Subcutaneous preadipocyte (primary cell): Measurements from ENCODE around the gene SIPA1L3. TPM values are rescaled to one million over a fixed set of nuclear protein-coding genes. Genes with fewer than 3 reads are reported as not detected.

Experiments used
- small RNA-seq: library from RNA; depleted of rRNA; stranded (forward); fragments of <200 nt; gene quantifications from one replicate; pipeline ENCODE3, GENCODE V24; 2012
- total RNA-seq: library from RNA; depleted of rRNA; stranded (reverse); fragments of >200 nt; gene quantifications from 2 replicates; pipeline ENCODE4 v1.2.3, GENCODE V29; 2012

SIPA1L3 gene, protein sequence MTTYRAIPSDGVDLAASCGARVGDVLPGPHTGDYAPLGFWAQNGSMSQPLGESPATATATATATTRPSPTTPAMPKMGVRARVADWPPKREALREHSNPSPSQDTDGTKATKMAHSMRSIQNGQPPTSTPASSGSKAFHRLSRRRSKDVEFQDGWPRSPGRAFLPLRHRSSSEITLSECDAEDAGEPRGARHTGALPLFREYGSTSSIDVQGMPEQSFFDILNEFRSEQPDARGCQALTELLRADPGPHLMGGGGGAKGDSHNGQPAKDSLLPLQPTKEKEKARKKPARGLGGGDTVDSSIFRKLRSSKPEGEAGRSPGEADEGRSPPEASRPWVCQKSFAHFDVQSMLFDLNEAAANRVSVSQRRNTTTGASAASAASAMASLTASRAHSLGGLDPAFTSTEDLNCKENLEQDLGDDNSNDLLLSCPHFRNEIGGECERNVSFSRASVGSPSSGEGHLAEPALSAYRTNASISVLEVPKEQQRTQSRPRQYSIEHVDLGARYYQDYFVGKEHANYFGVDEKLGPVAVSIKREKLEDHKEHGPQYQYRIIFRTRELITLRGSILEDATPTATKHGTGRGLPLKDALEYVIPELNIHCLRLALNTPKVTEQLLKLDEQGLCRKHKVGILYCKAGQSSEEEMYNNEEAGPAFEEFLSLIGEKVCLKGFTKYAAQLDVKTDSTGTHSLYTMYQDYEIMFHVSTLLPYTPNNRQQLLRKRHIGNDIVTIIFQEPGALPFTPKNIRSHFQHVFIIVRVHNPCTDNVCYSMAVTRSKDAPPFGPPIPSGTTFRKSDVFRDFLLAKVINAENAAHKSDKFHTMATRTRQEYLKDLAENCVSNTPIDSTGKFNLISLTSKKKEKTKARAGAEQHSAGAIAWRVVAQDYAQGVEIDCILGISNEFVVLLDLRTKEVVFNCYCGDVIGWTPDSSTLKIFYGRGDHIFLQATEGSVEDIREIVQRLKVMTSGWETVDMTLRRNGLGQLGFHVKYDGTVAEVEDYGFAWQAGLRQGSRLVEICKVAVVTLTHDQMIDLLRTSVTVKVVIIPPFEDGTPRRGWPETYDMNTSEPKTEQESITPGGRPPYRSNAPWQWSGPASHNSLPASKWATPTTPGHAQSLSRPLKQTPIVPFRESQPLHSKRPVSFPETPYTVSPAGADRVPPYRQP (N-terminal part only)
- total RNA-seq: 25.7 and 64.5 TPM in 2 replicates

DNA sequence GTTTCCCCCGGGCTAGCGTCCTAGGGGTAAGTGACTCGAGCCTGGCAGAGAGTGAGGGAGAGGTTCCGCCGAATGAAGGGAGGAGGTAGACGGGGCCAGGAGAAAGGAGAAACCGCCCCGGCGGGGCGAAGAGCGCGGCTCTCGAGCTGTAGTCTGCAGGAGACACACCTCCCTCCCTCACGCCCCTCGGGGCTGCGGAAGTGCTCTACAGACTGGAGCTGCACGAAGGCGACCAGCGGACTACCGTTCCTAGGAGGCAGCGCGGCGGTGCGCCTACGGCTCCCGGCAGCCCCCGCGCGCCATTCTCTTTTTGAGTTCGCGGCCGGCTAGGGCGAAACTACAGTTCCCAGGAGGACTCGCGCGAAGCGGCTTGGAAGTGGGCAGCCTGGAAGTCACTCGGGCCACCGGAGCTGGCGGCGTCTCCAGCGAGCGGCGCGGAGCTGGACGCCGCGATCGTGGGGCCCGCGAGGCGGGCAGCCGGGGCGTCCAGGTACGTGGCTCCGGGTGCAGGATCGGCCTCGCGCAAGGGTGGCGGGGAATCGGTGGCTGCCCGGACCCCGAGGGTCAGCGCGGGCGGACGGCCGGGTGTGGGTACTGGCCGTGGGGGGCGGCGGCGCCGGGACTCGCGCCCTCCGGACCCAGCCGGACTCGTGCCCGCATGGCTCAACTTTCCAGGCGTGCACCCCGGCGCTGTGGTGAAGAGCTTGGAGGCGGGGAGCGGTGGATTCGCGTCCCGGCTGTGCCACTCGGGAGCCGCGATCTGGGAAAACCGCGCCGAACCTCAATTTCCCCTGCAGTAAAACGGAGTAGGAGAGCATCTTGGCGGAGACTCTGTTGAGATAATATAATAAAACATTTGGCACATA lies at the start of gene SIPA1L3:
Gene SIPA1L3 (plus strand): TSS at position 340 of the 866 bp plus-strand sequence. CDS start 174,358 bp downstream, outside the sequence.

DNA sequence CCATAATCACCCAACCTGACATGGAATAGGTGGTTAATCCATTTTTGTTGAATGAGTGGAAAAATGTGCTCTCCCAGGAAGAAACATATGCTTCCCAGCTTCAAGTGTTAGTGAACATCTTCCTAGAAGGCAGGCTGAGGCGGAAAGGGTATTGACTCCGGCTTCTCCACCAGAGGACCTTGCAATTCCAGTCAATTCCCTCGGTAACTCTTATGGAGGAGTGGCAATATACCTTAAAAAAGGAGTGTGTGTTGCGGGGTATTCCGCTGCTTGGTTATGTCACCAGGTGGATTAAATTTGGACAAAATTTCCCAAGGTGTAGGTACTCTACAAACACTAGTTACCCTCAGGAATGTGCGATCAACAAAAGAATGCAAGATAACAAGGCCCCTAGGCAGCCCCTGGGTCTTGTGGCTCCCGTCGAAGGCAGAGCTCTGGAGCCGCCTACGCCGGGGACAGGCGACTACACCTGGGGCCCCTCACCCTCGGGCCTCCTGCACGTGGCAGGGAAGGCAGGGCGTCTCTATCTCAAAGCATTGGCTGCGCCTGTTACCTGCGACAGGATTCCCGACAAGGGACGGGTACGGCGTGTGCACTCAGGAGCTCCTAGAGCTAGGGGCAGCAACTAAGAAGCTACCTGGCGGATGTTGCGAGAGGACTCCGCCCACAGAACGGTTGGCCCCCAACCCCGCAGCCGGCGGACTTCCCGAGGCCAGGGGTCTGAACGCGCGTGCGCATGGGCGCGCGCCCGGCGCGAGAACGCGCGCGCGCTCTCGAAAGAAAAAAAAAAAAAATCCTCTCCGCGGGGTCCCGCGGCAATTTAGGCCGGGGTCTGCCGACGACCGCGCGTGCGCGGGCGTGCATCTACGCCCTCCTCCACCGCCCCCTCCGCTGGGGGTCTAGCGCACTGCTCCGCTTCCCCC lies 801 bp upstream of the SIPA1L3 start, which contains the start of gene WDR87:
Gene WDR87 (minus strand): TSS at position 649 of the 923 bp plus-strand sequence. CDS start 8,355 bp downstream, outside the sequence.

DNA sequence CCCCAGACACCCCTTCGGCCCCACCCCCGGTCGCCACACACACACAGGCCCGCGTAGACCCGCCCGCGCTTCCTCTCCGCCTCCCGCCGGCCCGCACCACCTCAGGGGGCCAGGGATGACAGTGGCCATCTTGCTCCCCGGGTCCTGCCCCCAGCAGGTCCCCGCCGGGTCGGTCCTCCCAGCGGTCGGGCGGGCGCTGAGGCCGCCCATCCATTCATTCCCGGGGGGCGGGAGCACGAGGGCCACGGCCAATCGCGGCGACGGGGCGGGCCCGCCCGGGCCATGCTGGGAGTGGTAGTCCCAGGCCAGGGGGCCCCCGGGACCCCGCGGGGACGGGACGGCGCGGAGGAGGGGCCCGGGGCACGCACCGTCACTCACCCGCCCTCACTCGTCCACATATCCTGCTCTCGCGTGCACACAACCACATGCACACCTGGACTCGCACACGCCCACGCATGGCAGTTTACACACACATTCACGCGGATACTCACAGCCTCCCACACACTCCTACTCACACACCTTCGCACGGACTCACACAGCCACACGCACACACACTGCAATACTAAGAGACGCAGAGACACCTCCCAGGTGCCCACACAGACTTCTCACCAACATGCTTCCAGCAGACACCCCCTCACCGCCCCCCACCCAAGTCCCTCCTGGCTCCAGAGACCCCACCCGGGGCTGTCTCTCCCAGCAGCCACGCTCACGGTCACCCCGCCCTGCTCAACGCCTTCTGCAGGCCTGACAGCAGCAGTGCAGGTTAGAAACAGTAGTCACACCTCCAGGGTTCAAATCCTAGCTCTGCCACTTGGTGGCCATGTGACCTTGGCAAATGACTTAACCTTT lies 317.2 kb downstream of the SIPA1L3 start, which contains the start of gene DPF1:
Gene DPF1 (minus strand): TSS at position 209 of the 849 bp plus-strand sequence. CDS start 80 bp downstream, at position 129.

Small RNA genes lying within 50 kb of the gene (small RNA-seq; reads per million reads assigned to genes)
- not detected for gene RN7SL663P

Other genes starting within 250 kb of the SIPA1L3 start
- 2.2 and 2.9 TPM in 2 replicates for gene ZNF607, start 187.4 kb upstream of the SIPA1L3 start, total RNA-seq
- 6.6 and 7.2 TPM in 2 replicates for gene ZNF573, start 127.6 kb upstream of the SIPA1L3 start, total RNA-seq
- not detected in 2 replicates for gene WDR87, start 614 bp upstream of the SIPA1L3 start, total RNA-seq